Measurements from ENCODE around the gene OR5D14.

OR5D14 gene

GRCh38 chr11:55819330-55819729 lies 24.0 kb downstream of the OR5D14 start, which contains the start of gene OR5D18:
Gene OR5D18, plus strand, starts transcription at chr11:55819630. Its CDS starts 0 bp downstream, at chr11:55819630.
- TF ChIP-seq, protein P1, sequence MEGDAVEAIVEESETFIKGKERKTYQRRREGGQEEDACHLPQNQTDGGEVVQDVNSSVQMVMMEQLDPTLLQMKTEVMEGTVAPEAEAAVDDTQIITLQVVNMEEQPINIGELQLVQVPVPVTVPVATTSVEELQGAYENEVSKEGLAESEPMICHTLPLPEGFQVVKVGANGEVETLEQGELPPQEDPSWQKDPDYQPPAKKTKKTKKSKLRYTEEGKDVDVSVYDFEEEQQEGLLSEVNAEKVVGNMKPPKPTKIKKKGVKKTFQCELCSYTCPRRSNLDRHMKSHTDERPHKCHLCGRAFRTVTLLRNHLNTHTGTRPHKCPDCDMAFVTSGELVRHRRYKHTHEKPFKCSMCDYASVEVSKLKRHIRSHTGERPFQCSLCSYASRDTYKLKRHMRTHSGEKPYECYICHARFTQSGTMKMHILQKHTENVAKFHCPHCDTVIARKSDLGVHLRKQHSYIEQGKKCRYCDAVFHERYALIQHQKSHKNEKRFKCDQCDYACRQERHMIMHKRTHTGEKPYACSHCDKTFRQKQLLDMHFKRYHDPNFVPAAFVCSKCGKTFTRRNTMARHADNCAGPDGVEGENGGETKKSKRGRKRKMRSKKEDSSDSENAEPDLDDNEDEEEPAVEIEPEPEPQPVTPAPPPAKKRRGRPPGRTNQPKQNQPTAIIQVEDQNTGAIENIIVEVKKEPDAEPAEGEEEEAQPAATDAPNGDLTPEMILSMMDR (IDR thresholded peaks at IDR 0.05; ENCODE audit: low read depth, low read length): no peak
- no peaks in the 10 kb centered on the region for H3K9me3 ChIP-seq
- no peaks in the 10 kb centered on the region for H3K27me3 ChIP-seq
- no peaks in the 10 kb centered on the region for H3K4me1 ChIP-seq
- H3K36me3 ChIP-seq: no peaks in the 10 kb centered on the region
- H3K4me3 ChIP-seq (ENCODE audit: low read depth, low read length): no peak within 1 kb of the TSS
- no peak for DNase-seq

GRCh38 chr11:55826919-55827318 lies 31.6 kb downstream of the OR5D14 start, which contains the start of gene OR5L2:
Gene OR5L2, plus strand, starts transcription at chr11:55827219. Its CDS starts 0 bp downstream, at chr11:55827219.
- no peaks in the 10 kb centered on the region for H3K27me3 ChIP-seq
- H3K4me3 ChIP-seq (ENCODE audit: low read depth, low read length): no peak within 1 kb of the TSS
- TF ChIP-seq, protein P1 (IDR thresholded peaks at IDR 0.05; ENCODE audit: low read depth, low read length): no peak
- no peaks in the 10 kb centered on the region for H3K36me3 ChIP-seq
- no peak for DNase-seq
- H3K4me1 ChIP-seq: no peaks in the 10 kb centered on the region
- no peaks in the 10 kb centered on the region for H3K9me3 ChIP-seq

DNA sequence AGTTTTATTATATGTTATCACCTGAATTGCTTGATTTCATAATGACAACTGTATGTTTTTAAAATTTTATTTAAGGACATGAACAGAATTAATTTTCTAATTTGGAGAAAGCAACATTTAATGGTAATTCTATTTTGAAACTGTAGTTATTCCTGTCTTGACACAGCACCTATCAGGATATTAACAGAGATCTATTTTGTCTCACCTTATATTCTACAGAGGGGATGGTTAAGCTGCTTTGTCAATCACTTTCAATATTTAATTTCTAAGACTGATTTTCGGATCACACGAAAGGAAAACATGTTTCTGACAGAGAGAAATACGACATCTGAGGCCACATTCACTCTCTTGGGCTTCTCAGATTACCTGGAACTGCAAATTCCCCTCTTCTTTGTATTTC lies 43.1 kb downstream of the OR5D14 start, which contains the start of gene OR5D16:
TSS of gene OR5D16 (plus strand) at position 301 of the 400 bp plus-strand sequence. CDS start at position 301, 0 bp downstream.
- DNase-seq: no peak
- Histone ChIP-seq H3K4me3 (ENCODE audit: low read depth, low read length) (no peak within 1 kb of the TSS), H3K4me1 (no peaks in the 10 kb centered on the region), H3K9me3 (no peaks in the 10 kb centered on the region), H3K27me3 (no peaks in the 10 kb centered on the region), H3K36me3 (no peaks in the 10 kb centered on the region)
- TF ChIP-seq, protein P1 (IDR thresholded peaks at IDR 0.05; ENCODE audit: low read depth, low read length): no peak

Measured in BE2C (cell line).